UCSD-AML1 (cell line): ENCODE data around the gene DIPK2B.

Experiments used
- DNase-seq: peaks from one replicate; lab custom pipeline; 2025; ENCODE audit not compliant: unreplicated experiment; lab: John Stamatoyannopoulos, UW

The DIPK2B gene

DNA sequence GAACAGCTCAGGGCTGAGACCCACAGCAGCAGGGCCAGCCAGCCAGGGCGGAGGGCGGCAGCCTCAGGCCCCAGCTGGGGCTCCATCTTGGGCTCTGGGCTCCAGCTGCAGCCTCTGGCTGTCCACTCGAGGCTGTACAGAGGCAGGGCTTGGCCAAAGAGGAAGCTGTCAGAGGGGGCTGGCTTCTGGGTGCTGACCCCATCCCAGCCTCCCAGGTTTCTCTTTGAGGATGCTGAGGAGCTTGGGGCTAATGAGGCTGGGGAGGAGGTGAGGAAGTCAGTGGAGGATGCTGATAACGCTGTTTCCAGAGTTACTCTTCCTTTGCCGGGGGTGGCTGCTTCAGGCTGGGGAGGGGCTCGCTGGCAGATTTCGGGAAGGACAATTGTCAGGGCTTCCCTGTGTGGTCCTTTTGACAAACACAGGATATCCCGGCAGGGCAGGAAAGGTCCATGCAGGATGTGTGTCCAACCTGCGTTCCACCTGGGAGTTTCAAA, at the start of gene DIPK2B:
DIPK2B (minus strand) TSS at position 136 of the 494 bp plus-strand sequence; CDS start at position 86, 50 bp downstream.
- no peak for DNase-seq

GRCh38 chrX:45240301-45240700, 39.6 kb upstream of the DIPK2B start:
- DNase-seq = no peak

DNA sequence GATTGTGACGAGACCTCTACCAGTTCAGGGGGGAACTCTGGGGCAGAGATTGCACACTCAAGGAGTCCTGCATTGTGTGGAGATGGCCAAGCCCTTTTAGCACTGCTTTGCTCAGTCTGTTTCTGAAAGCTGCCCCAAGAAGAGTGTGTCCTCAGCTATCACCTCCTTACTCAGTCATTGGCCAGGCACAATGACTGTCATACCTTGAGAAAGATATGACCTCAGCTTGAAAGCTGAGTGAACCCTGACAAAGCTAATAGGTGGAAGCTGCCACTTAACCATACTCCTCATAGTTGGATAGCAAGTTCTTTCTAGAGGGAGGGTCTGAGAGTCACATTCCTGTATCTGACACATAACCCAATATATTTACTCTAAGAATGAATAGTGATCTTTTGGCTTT, 37.8 kb upstream of the DIPK2B start:
- DNase-seq = no peak

DNA sequence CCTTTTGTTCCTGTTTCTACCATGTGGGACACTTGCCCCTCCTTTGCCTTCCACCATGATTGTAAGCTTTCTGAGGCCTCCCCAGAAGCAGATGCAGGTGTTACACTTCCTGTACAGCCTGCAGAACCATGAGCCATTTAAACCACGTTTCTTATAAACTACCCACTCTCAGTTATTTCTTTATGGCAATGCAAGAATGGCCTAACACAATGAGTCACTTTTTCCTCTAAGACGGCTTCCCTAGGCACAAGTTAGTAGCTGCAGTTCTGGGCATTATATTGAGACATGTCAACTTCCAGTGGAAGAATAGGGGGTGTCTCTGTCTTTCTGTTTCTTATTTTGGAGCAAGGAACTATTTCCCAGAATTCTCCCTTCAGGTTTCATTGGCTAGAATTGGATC, 32.9 kb upstream of the DIPK2B start:
- DNase-seq = no peak

DNA sequence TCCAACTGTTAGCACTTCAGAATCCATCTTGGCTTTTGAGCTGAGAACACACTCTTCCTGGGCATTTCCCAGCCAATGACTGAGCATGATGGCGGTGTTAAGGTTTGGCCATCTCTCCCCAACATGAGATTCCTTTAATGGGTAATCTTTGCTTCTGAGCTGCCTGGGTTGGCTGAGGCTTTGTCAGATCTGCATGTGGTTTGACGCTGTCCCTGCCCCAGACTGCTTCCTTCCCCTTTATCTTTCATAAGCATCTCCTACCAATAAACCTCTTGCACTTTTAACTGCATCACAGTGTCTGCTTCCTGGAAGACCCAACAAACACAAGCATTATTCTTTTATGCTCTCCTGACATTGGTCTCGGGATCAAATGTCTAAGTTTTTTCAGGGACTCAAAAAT, 31.5 kb upstream of the DIPK2B start:
- no peak for DNase-seq

- no peak for DNase-seq
Measured at GRCh38 chrX:45230410-45230809, 29.7 kb upstream of the DIPK2B start.

GRCh38 chrX:45229348-45229747, 28.7 kb upstream of the DIPK2B start:
- no peak for DNase-seq

DNA sequence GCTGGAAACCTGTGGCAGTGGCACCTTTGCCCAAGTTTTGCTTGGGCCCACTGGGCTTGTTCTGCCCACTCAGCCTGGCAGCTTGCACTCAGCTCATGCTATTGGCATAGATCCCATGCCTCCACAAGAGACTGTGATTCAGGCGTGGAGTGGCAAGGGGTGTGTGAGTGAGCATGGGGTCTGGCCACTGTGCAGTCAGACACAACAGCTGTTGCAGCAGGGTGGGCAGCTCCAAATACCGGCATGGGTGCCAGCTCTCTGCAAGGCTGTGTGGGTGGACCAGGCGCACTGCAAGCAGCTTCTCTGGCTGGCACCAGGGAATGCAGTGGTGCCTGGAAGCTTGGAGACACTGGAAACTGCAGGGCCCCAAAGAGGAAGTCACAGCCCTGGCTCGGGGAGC, 27.4 kb upstream of the DIPK2B start:
- DNase-seq = no peak

GRCh38 chrX:45208121-45208856, 7.6 kb upstream of the DIPK2B start:
- DNase-seq = no peak

GRCh38 chrX:45202171-45202570, 1.5 kb upstream of the DIPK2B start:
- DNase-seq = no peak

- DNase-seq = no peak
Measured at GRCh38 chrX:45198706-45199105, 2.0 kb downstream of the DIPK2B start.

GRCh38 chrX:45198301-45198700, 2.4 kb downstream of the DIPK2B start:
- DNase-seq = no peak

DNA sequence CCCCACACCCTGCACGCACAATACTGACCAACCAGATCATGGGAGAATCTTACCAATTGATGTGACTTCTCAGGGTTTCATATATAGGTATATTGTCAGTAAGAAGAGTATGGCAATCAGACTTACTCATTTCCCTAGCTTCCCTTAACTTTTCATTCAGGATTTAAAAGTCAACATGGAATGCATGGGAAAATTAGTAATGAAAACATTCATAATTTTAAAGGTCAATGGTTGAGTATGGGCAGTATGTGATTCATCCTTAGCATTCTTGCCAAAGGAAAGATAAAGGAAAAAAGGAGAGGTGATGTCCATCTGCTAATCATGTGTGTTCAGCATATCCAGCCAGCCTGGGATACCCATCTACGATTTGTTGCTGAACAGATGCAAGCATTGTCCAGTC, 4.0 kb downstream of the DIPK2B start:
- no peak for DNase-seq

DNA sequence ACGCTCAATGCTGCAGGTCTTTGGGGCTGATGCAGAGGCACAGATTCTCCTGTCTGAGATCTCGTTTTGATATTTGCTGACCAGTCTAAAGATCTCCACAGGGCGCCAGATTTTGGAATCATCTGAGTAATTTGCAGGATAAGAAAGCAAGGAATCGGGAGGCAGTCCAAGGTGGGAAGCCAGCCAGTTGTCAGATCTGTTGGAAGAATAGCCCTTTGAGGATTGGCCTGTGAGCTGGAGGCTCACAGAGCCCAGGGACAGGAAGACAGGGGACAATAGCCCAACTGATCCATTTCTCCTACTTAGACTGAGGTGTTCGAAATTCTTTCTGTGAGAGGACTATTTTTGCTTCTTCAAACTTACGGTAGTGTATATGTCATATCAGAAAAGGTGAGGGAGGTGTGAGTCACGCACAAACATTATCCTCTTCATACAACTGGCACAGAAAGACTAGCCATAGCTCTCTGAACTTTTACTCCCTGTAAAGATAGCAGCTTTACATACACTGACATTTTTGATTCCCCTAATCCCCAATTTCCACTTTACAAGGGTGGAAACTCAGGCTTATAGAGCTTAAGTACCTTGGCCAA, 8.8 kb downstream of the DIPK2B start:
- DNase-seq = no peak

DNA sequence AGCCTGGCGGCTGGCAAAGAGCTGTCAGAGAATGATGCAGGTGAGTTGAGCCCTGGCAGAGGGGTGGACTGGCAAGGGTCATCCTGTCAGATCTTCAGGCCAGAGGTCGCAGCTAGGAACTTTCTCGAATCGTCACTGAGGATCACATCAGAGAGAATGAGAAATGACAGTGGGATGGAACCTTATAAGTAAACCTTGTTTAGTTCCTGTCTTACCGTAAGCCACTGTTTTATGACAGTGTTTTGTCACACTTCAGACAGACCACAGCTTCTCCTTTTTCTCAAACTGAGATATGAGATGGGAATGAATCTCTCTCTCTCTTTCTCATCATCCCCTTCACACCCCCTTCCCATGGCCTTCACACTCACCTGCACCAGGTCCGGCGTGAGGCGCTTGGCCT, 9.3 kb downstream of the DIPK2B start:
- DNase-seq = no peak

- no peak for DNase-seq
Measured at GRCh38 chrX:45187731-45188130, 12.9 kb downstream of the DIPK2B start.

DNA sequence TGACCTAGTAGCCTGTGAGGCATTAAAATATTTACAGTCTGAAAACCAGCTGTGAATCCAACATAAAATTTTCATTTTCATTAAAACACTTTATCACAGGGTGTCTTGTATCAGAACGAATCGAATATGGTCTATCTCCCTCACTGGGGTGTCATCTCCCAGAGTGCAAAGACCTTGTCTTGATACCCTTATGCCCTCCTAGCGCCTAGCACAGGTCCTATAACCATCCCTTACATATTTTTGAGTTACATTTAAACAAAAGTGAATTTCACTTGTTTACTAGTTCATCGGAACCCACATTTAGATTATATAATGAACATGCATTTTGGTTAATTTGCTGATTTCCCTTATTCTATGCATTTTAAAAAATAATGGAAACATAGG, 14.0 kb downstream of the DIPK2B start:
- DNase-seq = no peak

- DNase-seq = no peak
Measured at GRCh38 chrX:45184211-45184610, 16.5 kb downstream of the DIPK2B start.

DNA sequence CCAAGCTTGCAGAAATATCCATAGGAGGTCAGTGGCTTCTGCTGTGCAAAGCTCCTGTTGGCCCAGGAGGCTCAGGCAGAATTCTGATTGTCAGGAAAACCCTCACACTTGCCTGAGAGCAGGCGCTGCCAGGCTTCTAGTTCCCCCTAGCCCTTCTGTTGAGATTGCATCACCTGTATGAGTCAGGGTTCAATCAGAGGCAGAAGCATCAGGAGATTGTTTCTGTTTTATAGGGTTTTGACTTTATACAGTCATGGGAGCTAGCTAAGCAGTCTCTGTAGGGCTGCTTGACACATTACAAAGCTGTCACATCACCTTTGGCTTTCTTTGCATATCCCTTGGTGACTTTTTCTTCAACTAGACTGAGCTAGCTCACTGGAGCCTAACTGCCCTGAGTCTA, 27.8 kb downstream of the DIPK2B start:
- no peak for DNase-seq

- no peak for DNase-seq
Measured at GRCh38 chrX:45166781-45167180, 33.9 kb downstream of the DIPK2B start.

- DNase-seq = no peak
Measured at GRCh38 chrX:45165726-45166125, 35.0 kb downstream of the DIPK2B start.

DNA sequence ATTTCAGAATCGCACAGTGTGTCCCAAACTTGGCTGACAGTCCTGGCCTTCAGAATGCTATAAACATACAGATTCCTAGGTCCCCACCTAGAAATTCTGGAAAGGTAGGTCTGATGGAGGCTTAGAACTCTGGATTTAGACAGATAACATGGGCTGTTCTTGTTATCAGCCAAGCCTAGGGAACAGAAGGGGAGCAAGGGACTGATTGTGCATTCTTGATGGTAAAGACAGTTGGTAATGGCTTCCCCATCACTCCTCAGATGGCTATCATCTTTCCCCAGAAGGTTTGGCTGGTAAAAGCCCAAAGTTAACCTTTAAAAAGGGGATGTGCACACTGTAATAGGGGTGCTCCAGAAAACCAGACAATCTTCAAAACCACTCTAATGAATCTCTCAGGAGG, 35.7 kb downstream of the DIPK2B start:
- no peak for DNase-seq
